Hepatocyte (in vitro differentiated cells): Measurements from ENCODE around the gene RRP1.

Experiments
- CTCF ChIP-seq: fragments of 200-600 bp; sonication (generic); IDR thresholded peaks from 2 replicates; pipeline ENCODE4 v1.5.1; 2016; ENCODE audit warnings: antibody characterized with exemption, mild to moderate bottlenecking; ENCODE audit not compliant: poor library complexity
- EZH2 ChIP-seq: fragments of 200-600 bp; sonication (generic); IDR thresholded peaks from 2 replicates; pipeline ENCODE4 v1.6.1; 2016; ENCODE audit warnings: antibody characterized with exemption, mild to moderate bottlenecking, borderline replicate concordance
- EZH2phosphoT487 ChIP-seq: fragments of 200-600 bp; sonication (generic); IDR thresholded peaks from one replicate; pipeline ENCODE4 v1.6.1; 2018; ENCODE audit warnings: antibody characterized with exemption, mild to moderate bottlenecking, low read depth, moderate library complexity; ENCODE audit not compliant: unreplicated experiment, severe bottlenecking

GRCh38 chr21:43850728-43851295 lies 61.4 kb downstream of the RRP1 start:
- TF ChIP-seq CTCF (no peak), EZH2 (no peak), EZH2phosphoT487 (no peak)
